Medulla oblongata (tissue), 1 donor: Measurements from ENCODE around the gene PEX26.
"Not testable (repeated sequence)": the region's sequence is repeated elsewhere in the genome, so short reads cannot be mapped to it uniquely, and the experiment has no call there.

Experiments
- DNase-seq: peaks from one replicate; pipeline ENCODE4 v3.0.0-alpha.2; 2015; ENCODE audit errors: extremely low spot score

Gene PEX26

DNA sequence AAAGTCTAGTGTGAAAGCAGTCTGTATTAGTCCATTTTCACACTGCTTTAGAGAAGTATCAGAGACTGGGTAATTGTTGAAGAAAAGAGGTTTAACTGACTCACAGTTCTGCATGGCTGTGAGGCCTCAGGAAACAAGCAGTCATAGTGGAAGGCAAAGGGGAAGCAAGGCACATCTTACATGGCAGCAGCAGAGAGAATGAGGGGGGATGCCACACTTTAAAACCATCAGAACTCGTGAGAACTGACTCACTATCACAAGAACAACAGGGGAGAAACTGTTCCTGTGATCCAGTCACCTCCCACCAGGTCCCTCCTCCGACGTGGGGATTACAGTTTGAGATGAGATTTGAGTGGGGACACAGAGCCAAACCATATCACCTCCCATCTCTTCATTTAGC is 19.0 kb downstream of the PEX26 start:
- DNase-seq: no peak

DNA sequence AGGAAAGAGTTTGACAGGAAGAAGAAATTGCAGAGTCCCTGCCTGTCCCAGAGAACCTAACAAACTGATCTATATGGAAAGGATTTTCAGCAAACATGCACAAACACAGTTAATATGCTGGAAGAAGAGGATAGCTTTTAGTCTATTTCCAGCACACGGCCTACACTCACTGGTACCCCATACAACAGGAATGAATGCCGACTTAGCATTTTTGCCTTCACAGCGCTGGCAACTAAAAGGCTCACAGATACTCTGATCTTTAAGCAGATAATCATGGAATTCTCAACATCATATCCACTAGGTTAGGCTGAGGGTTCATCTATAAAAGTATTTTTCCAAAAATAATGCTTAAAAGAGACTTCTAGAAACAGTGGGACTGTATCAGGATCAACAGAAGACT is 23.0 kb downstream of the PEX26 start:
- DNase-seq: no peak

DNA sequence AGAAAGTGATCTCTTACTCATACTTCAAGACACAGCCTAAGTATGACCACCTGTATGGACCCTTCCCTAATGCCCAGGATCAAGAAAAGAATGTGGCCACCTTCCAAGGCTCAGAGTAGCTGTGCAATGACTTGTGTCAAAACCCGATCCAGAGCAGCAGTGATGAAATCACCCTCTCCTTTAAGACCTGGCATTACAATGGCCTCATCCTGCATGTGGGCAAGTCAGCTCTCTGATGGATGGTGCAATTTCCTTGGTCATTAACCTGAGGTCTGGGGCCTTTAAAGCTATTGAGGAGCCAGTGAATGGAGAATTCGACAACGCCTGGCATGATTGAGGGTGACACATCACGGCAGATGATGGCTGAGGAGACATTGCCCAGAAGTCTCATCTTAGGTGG is 23.7 kb downstream of the PEX26 start:
- no peak for DNase-seq

DNA sequence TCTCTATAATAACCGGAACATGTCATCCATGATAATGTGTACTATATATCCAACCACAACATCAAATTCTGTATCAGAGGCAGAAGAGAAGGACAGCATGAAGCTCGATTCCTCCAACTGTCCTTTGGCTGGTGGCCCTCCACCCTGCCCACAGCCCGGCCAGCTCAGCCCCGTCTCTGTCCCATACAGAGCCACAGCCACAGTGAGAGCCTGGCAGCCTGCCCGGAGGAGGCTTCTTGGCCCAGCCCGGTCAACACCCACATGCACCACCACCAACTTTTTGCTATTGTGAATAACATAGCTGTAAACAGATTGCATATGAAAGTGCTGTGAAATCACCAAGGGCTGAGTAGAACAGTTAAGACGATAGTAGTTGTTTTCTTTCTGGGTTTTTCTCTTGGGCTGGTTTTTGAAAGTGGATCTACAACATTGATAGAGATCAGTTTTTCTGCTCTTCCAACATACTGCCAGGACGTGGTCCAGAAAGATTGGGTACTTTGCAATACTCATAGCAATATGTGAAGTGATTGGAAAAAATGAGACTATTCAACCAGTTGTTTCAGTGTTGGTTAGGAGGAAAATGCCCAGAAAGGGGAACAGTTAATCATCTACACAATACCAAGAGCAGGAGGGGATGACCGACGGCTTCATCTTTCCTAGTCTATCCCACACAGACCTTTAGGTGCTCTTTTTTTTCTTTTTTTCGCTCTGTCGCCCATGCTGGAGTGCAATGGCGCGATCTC is 25.9 kb downstream of the PEX26 start:
- no peak for DNase-seq

DNA sequence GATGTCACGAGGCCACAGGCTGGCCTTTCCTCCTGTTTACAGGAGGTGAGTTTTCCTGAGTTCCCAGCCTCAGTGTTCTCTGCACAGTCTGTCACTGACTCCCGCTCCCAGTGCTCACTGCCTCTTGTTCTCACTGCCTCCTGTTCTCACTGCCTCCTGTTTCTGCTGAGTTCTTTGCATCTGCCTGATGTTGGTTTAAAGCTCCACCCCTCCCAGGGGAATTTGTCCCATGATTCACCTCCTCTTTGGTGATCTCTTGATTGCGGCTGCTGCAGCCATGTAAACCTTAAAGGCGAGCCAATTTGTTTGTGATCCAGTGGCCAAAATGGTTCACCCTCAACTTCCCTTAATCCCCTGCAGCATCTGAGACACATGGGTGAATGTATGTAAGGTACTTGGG is 26.8 kb downstream of the PEX26 start:
- DNase-seq: no peak

DNA sequence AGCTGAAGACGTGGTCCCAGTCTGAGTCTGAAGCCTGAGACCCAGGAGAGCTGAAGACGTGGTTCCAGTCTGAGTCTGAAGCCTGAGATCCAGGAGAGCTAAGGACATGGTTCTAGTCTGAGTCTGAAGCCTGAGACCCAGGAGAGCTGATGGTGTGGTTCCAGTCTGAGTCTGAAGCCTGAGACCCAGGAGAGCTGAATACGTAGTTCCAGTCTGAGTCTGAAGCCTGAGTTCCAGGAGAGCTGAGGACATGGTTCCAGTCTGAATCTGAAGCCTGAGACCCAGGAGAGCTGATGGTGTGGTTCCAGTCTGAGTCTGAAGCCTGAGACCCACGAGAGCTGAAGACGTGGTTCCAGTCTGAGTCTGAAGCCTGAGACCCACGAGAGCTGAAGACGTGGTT is 28.2 kb downstream of the PEX26 start:
- not testable (repeated sequence) for DNase-seq

DNA sequence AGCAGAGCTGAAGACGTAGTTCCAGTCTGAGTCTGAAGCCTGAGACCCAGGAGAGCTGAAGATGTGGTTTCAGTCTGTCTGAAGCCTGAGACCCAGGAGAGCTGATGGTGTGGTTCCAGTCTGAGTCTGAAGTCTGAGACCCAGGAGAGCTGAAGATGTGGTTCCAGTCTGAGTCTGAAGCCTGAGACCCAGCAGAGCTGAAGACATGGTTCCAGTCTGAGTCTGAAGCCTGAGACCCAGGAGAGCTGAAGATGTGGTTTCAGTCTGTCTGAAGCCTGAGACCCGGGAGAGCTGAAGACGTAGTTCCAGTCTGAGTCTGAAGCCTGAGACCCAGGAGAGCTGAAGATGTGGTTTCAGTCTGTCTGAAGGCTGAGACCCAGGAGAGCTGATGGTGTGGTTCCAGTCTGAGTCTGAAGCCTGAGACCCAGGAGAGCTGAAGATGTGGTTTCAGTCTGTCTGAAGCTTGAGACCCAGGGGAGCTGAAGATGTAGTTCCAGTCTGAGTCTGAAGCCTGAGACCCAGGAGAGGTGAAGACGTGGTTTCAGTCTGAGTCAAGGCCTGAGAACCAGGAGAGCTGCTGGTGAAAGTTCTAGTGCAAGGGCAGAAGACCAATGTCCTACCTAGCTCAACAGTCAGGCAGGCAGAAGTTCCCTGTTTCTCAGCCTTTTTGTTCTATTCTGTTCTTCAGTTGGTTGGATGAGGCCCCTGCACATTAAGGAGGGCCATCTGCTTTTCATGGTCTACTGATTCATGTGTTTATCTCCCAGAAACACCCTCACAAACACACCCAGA is 29.0 kb downstream of the PEX26 start:
- not testable (repeated sequence) for DNase-seq

DNA sequence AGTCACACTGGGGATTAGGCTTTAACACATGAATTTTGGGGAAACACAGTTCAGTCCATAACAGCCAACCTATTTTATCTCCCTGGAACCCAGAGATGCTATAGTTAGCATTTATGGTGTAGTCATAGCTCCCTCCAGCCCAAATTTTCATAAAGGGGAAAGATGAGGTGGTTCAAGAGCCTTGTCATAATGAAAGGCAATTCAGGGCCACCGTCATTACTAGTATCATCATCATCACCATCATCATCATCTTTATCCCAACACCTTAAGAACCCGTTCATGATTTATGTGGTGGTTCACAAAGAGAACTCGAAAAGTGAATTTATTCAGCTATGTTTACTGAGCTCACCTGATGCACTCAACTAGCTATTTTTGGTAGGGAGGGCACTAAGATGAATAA is 30.4 kb downstream of the PEX26 start:
- DNase-seq: no peak

DNA sequence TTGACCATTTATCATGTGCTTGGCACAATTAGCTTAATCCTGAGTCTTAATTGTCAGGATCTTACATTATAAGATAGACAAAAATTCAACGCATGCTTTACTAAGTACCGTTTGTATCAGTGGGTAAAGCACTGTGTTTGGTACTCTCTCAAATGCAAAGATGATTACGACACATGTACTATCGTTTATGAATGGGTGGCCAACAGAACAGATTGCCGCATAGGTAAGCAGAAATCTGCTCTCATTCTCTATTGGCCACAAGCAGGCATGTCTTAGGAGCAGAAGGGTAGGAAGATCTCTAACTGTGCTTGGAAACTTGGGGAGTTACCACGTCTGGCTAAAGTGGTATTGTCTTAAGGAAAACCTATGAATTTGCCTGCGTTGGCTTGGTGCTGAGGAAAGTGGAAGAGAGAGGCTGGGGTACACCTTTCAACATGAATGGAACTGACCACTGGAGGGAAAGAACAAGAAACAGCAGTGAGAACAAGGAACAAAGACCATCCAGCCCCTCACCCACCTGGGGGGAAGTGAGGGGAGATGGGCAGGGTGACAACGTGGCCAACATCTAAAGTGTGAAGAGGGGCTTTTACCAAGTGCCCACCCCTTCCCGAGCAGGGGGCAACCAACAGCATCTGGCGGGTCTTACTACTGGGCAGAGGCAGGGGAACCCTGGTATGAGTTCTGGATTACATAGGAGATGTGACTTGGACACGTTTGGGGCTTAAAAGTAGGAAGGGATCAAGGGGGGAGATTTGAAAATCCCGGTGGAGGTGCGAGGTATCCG is 31.8 kb downstream of the PEX26 start:
- DNase-seq: no peak

DNA sequence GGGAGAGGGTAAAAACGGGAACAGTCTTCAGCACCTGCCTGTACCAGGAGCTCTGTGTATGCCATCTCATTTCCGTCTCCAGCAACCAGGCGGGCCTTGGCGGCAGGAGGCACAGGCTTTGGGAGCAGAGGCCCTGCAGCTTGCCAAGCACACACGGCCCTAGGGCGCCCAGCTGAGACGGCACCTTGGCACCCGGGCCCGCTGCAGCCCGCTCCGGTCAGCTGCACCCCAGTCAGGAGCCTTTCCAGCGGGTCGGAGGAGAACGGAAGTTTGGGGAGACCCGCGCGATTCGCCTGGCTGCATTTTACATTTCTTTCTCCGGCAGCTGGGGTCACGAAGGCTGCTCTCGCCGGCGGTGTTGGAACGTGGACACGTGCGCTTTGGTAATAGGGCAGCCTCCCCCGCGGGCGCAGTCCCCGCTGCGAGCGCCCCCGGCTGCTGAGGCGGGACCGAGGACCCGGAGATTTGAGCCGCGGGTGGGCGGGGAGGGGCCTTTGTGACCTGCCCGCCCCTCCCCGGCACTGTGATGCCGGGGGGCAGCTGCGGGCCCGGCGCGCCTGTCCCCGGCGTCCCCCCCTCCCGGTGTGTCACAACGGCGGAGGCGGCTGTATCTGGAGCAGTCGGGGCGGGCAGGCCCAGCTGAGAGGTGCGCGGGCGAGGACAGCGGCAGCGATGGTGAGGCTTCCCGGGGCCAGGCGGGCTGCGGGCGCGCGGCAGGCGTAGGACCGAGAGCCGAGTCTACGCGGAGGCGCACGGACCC is 32.6 kb downstream of the PEX26 start, which contains the start of gene TUBA8:
Gene TUBA8 (plus strand): TSS at position 616 of the 760 bp plus-strand sequence. CDS start 57 bp downstream, at position 673.
- no peak for DNase-seq

DNA sequence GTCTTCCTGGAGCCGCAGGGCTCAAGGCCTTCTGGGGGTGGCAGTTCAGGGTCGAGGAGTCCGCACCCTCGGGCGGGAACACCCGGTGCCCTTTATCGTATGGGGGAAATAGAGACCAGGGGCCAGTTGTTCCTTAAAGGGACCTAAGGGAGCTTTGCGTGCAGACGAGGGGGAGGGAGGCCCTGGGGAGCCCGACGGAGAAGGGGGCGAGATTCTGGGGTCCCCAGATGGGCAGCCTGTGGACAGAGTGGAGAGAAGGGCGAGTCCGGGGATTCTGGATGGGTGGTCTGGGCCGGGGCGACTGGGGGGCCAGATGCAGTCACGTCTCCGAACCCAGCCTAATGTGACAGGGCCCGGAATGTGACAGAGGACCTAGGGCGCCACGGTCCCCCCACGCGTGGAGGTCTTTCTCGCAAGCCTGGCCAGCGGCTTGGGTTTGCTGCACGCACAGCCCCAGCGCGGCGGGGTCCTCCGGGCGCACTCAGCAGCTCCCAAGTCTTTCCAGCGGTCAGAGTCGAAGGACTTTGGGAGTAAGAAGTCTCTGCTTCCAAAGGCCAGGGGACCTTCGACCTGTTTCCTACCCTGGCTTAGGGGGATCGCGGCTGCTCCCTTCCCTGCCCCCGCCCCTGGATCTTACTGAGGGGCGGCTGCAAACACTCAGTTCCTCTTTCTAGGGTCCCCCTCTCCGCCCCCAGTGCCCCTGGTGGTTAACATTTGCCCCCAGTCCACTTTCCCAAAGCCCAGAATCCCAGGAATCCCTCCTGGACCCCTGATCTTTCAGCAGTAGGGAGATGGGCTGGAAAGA is 33.4 kb downstream of the PEX26 start:
- no peak for DNase-seq

DNA sequence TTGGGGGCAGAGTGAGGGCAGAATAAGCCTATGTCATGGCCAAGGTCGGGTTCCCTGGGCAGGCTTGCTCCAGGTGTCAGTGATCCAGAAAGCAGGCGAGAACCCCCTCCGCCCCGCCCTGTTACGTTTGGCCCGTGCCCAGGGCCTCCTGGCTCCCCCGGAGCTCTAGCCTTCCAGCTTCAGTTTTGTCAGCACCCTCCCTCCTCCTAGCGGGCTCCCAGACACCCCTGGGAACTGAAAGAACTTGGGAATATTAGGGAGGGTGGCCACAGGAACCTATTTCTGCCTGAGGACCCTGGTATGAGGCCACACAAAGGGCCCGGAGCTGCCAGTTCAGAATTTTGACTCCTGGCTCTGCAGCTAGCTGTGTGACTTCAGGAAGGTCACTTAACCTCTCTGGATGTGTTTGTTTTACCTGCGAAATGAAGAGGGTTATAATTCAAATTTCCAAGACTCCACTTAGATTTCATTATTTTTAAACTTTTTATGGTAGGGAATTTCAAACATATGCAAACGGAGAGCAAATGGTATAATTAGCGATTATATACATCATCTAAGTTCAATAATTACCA is 34.1 kb downstream of the PEX26 start:
- DNase-seq: no peak

DNA sequence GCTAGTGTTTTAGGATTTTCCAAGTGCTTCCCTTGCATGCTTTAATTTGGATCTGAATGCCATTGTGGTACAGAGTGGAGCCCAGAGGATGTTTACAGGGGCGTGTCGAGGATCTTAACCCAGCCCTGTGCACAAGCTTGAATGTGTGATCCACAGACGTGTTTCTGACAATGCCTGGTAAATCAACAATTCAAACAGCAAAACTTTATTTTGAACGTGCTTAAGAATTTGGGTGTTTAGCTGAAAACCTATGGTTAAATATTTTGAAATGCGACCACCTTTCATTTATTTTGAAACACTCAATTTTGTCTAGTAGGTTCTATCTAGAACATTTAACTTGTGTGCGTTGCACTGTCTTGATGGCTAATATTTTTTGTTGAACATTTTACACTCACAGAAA is 34.6 kb downstream of the PEX26 start:
- DNase-seq: no peak

DNA sequence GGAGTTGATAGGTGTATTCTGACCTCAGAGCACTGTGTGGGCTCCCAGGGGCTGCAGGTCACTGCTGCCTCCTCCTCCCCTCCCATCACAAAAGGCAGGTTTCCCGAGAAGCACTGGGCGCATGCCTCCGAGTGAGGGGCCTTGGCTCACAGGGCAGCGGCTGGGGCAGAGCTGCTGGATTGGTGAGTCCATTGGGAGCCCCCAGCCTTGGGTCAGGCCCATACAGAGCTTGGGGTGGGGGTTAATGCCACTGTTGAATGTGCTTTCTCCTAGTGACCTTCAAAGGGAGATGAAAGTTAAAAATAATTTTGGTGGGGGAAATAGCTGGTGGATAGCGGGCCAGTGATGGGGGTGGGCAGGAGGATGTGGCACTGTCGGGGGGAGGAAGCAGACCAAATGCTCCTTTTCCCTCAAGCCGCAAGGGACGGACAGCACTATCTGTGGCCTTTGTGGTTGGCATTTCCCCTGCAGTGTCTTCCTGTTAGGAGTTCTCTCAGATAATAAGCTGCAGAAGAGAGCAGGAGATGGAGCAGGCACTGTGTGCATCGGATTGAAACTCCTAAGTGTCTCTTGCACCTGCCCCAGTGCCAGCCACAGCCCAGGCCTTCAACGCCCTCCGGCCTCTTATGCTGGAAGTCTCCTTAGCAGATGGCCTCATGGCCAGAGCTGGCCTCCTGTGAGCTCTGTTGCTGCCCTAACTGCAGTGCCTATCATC is 36.0 kb downstream of the PEX26 start:
- DNase-seq: no peak

DNA sequence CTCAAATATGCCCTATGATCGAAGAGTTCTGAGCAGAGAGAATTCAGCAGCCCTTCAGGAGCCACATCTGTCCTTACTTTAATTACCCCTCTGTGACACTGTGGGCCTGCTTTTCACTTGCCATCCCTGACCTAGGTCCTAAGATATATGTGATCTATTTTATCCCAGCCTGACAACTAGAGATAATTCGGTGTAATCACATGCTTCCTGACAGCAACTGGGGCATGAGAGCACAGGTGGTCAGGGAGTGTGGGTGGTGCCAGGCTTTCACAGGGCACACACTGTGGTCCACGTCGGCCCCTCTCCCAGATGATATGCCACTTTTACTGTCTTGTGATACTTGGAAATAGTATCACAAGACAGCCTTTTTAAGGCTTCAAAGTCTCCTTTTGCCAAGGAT is 36.7 kb downstream of the PEX26 start:
- DNase-seq: no peak

DNA sequence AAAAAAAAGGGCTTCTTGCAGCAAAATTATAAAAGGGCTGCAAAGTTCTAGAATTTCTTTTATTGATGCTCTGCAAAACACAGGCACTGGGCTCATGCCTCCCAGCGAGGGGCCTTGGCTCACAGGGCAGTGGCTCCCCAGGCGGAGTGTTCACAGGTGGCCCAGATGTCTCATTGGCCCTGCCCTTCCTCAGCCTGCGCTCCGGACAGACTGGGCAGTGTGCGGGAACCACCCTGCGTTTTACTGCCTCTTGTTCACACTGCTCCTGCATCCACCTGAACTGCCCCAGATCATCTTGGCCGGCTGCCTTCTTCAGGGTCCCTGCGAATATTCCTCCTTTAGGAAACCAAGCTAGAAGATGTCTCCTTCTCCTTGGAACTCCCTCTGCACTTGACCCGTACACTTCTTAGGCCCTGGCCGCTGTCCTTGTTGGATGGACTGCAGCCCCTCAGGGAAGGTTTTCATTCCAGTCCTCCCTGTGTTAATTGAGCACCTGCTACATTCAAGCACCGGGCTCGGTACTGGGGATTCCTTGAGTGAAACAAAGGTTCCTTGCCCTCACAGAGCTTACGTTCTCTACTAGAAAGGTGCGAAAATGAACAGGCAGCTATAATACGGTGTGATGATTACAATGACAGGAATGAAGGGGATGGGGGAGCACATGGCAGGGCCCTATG is 37.3 kb downstream of the PEX26 start:
- no peak for DNase-seq

DNA sequence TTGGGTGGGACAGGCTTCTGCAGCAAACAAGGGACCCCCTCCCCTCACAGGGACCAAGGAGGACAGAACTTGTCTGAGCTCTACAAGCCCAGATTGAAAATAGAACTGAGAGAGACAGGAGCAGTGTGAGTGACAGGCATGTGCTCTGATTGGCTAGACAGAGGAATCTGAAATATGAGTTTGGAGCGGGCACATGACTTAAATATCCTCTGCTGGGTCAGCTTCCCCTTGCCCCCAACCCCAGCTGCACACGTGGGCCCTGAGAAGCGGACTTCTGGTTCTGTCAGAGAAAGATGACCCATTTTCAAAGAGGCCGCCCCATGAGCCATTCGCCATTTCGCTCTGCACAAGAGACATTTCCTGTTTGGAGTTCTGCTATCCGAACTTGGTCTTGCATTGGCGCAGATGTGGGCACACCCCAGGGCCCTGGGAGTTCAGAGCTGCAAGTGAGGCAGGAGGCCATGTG is 38.1 kb downstream of the PEX26 start:
- DNase-seq: no peak

DNA sequence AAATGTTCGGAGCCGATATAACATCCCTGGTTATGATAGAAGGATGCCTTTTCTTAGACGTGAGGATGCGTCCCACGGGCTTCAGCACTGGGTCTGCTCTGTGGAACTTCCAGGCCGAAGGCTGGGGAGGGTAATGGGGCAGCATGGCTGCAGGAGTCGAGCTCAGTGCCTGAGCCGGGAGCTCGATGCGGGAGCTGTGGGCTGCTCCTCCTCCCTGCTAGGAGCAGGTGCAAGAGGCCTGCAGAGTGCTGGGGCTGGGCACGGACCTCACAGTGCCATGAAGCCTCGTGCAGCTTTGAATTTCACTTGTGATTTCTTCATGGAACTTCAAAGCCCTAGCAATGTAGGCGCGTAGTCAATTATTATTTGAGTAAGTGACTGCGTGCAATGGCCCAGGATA is 38.8 kb downstream of the PEX26 start:
- no peak for DNase-seq

DNA sequence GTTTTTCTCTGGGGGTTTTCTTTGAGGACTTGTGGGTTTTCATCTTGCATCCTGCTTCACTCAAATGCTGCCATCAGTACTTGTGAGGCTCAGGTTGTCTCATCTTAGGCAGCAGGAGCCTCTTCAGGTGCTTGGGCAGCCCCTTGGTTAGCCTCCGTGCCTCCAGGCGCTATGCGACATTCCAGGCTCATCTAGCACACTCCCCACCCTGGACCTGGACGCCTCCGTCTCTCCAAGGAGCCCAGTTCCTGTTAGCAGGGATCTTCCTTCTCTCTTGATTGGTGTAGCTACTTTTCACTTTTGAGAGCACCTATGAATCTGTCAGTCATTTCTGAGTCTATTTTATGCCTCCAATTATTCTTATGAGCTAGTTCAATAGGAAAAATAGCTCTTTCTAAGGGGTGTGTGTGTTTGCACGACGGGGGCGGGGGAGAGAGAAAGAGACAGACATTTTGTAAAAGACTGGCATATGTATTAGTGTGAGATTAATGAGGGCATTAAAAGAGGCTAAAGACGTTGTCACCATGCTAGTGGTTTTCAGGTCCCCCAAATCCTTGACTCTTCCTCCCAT is 40.6 kb downstream of the PEX26 start:
- no peak for DNase-seq
